Fibroblast of the conjunctiva (primary cell): ENCODE results near the gene IL6ST.

Experiments
- DNase-seq: peaks from one replicate; pipeline ENCODE4 v3.0.0-alpha.2; 2010; ENCODE audit warnings: low read depth

IL6ST gene

DNA sequence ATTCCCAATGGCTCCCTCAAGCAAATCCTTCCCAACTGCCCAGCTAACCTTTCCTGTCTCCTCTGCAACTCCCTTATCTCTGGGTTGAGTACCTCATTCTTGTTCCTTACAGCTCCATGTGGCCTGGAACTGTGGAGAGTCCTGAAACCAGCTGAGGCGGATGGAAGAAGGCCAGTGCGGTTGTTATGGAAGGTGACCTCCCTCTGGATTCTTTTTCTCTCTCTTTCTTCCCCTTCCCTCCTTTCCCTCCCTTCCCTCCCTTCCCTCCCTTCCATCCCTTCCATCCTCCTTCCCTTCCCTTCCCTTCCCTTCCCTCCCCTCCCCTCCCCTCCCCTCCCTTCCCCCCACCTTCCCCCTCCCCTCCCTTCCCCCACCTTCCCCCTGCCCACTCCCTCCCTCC is 98.5 kb downstream of the IL6ST start:
- no peak for DNase-seq

DNA sequence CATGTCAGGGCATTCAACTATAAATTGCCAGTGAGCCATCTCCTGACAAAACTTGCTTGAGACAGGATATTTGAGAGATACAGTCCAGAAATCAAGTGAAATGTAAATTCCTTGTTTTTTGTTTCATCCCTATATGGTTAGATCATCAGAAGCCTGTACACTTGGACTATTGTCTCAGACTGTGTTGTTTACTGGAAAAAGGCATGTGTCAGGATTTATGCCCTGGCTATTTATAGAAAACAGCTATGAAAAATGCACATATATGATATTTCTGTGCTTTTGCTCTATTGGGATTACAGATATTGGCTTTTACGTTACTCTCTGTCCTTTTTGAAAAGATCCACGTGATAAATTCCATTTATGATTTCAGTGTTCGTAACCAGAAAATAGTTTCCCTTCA is 99.4 kb downstream of the IL6ST start:
- no peak for DNase-seq

DNA sequence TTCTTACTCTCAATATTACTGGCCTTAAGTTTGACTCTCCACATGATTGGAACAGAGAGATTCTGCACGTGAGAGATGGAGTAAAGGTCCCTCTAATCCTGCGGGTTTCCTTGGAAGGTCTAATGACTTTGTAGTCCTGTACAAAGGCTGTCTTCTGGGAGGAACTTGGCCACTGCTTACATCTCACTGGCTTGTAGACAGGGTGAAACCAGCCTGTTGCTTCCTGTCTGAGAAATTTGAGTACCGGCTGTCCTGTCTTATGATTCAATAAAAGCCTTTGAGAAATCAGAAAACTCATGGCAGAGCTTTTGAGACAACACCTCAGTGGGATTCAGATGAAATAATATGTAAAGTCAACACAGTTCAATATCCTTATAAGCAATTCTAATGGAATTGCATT is 100.6 kb downstream of the IL6ST start:
- no peak for DNase-seq

GRCh38 chr5:55892479-55892878 is 102.3 kb downstream of the IL6ST start:
- DNase-seq: no peak

- no peak for DNase-seq
Measured at GRCh38 chr5:55888205-55888604, 106.6 kb downstream of the IL6ST start.

DNA sequence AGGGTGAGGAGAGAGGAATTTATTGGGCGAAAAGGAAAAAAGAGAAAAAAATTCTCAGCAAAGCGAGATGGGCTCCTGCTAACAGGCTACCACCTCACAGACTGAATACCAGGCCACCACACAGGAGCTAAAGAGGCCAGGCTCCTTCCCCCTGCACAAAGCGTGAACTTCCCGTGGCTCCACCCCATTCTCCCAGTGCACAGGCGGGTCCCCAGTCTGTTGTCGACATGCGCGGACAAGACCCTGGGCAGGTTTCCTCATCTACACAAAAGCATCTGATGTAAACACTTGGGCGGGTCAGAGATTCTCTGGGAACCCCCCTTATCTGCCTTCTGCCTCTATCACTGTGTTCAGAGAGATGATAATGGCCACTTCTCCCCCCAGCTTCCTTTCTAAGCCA is 109.4 kb downstream of the IL6ST start:
- no peak for DNase-seq
